ENCODE measurements around the gene MAPK14.

GRCh38 chr6:36068586-36068985 is 41.0 kb downstream of the MAPK14 start:
- TF ChIP-seq HOXA7 (CRISPR knock-in tag; IDR thresholded peaks at IDR 0.05) = no peak
- no peak for TF ChIP-seq HMGXB4 (CRISPR knock-in tag; IDR thresholded peaks at IDR 0.05; ENCODE audit: borderline replicate concordance)
- no peak for TF ChIP-seq RFX5 (IDR thresholded peaks at IDR 0.05)
- TF ChIP-seq PHF8 (IDR thresholded peaks at IDR 0.05; ENCODE audit: borderline replicate concordance, low read depth) = no peak
- TF ChIP-seq, protein P1, sequence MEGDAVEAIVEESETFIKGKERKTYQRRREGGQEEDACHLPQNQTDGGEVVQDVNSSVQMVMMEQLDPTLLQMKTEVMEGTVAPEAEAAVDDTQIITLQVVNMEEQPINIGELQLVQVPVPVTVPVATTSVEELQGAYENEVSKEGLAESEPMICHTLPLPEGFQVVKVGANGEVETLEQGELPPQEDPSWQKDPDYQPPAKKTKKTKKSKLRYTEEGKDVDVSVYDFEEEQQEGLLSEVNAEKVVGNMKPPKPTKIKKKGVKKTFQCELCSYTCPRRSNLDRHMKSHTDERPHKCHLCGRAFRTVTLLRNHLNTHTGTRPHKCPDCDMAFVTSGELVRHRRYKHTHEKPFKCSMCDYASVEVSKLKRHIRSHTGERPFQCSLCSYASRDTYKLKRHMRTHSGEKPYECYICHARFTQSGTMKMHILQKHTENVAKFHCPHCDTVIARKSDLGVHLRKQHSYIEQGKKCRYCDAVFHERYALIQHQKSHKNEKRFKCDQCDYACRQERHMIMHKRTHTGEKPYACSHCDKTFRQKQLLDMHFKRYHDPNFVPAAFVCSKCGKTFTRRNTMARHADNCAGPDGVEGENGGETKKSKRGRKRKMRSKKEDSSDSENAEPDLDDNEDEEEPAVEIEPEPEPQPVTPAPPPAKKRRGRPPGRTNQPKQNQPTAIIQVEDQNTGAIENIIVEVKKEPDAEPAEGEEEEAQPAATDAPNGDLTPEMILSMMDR (IDR thresholded peaks at IDR 0.05) = no peak
- TF ChIP-seq RAD21 (conservative IDR thresholded peaks at IDR 0.05 in 1 of 2, IDR thresholded peaks at IDR 0.05 in 1 of 2) = no peak
- TF ChIP-seq JUNB (IDR thresholded peaks at IDR 0.05) = no peak
- no peak for TF ChIP-seq TFCP2L1 (CRISPR knock-in tag; IDR thresholded peaks at IDR 0.05)
